ENCODE data around the gene SNURF. TPM values are rescaled to one million over a fixed set of nuclear protein-coding genes. Genes with fewer than 3 reads are reported as not detected.

Gene SNURF
- total RNA-seq, 2 experiments from 2014 or later, result 19.6 to 21.6 TPM

Other genes with a start within 250 kb of the SNURF start
- 10 to 100 TPM; 66.7 to 68.2 TPM for gene SNRPN, start within 50 bp of the SNURF start, total RNA-seq

Data from activated naive CD8-positive, alpha-beta T cell treated with anti-CD3 and anti-CD28 coated beads for 36 hours (primary cell).